GM18861 (cell line): ENCODE results near the gene RCAN1.
"Not testable (repeated sequence)": the region's sequence is repeated elsewhere in the genome, so short reads cannot be mapped to it uniquely, and the experiment has no call there.

Experiments
- ATAC-seq: cut with Tn5 transposase; IDR thresholded peaks from one replicate; pipeline ENCODE4 v1.9.1; 2021; ENCODE audit not compliant: unreplicated experiment

The RCAN1 gene

GRCh38 chr21:34519016-34519415 is 95.9 kb downstream of the RCAN1 start:
- ATAC-seq = no peak

- ATAC-seq = no peak
These were observed 96.6 kb downstream of the RCAN1 start for GRCh38 chr21:34518301-34518700.

GRCh38 chr21:34517491-34518245 is 97.2 kb downstream of the RCAN1 start:
- no peak for ATAC-seq

- ATAC-seq = no peak
These were observed 97.9 kb downstream of the RCAN1 start for GRCh38 chr21:34517039-34517438.

GRCh38 chr21:34514576-34515115 is 100.3 kb downstream of the RCAN1 start:
- no peak for ATAC-seq

GRCh38 chr21:34513129-34513675 is 101.7 kb downstream of the RCAN1 start:
- no peak for ATAC-seq

- no peak for ATAC-seq
These were observed 103.0 kb downstream of the RCAN1 start, which contains the start of gene KCNE1 for GRCh38 chr21:34511787-34512455. TSS of gene KCNE1 (minus strand) at chr21:34512210. CDS start at chr21:34449634, 62,576 bp downstream.

GRCh38 chr21:34511181-34511580 is 103.7 kb downstream of the RCAN1 start:
- ATAC-seq = no peak

- ATAC-seq = no peak
These were observed 104.5 kb downstream of the RCAN1 start for GRCh38 chr21:34510148-34511142.

- no peak for ATAC-seq
These were observed 105.8 kb downstream of the RCAN1 start for GRCh38 chr21:34509151-34509550.

- ATAC-seq = no peak
These were observed 110.3 kb downstream of the RCAN1 start for GRCh38 chr21:34504595-34504994.

- no peak for ATAC-seq
These were observed 112.3 kb downstream of the RCAN1 start for GRCh38 chr21:34502480-34503106.

GRCh38 chr21:34501716-34502115 is 113.2 kb downstream of the RCAN1 start:
- ATAC-seq = no peak

GRCh38 chr21:34500191-34500590 is 114.7 kb downstream of the RCAN1 start:
- ATAC-seq = no peak

GRCh38 chr21:34499116-34499515 is 115.8 kb downstream of the RCAN1 start:
- ATAC-seq = no peak

GRCh38 chr21:34498623-34499022 is 116.3 kb downstream of the RCAN1 start:
- ATAC-seq = no peak

GRCh38 chr21:34483854-34484253 is 131.1 kb downstream of the RCAN1 start:
- not testable (repeated sequence) for ATAC-seq

- not testable (repeated sequence) for ATAC-seq
These were observed 131.5 kb downstream of the RCAN1 start for GRCh38 chr21:34483435-34483834.

GRCh38 chr21:34467333-34467732 is 147.6 kb downstream of the RCAN1 start:
- not testable (repeated sequence) for ATAC-seq
